GM18907 (cell line): Measurements from ENCODE around the gene MOB4.
"Not testable (repeated sequence)": the region's sequence is repeated elsewhere in the genome, so short reads cannot be mapped to it uniquely, and the experiment has no call there.

Source experiments
- ATAC-seq: cut with Tn5 transposase; IDR thresholded peaks from one replicate; pipeline ENCODE4 v1.9.1; 2021; ENCODE audit warnings: mild to moderate bottlenecking, moderate library complexity; ENCODE audit not compliant: unreplicated experiment

The MOB4 gene

DNA sequence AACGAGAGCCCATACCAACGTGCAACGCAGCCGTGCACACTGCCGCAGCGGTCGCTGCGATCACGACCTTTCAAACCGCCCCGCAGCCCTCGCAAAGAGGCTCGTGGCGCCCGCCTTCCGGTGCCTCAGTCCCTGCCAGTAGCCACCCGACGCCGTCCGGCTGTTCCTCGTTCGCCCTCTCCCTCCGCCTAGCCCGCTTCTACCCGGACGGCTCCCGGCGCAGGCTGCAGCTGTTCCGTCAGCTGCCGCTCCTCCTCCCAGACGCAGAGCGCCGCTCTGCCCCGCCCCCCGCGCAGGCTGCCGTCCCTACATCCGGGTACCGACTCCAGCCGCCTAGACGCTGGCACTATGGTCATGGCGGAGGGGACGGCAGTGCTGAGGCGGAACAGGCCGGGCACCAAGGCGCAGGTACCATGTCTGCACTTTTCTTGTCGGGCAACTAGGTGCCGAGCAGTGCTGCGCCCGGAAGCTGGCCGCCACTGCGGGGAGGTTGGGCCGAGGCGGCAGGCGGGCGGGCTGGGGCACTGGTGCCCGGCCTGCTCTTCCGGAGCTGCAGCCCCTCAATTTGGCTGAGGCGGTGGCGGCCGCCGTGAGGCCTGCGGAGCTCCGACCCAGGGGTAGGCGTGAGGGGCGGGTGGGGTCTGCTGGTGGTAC lies at the start of gene MOB4:
Gene MOB4 (plus strand): TSS at position 328 of the 654 bp plus-strand sequence. CDS start 21 bp downstream, at position 349.
- peak; percentile 96 for ATAC-seq

DNA sequence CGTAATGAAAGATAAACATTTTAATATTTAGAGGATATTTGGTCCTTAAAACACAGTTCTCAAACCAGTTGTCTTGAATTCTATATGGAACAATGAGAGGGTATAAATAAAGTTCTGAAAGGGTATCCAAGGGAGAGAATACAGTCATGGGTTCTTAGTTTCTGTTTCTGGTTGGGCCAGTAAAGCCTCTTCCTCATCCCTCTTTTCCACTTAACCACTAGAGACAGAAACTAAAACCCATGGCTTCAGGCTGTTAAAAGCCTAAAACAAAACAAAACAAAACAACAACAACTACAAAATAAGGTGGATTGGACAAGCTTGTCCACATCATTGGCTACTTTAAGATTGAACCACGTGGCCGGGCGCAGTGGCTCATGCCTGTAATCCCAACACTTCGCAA lies 43.7 kb upstream of the MOB4 start:
- no peak for ATAC-seq

DNA sequence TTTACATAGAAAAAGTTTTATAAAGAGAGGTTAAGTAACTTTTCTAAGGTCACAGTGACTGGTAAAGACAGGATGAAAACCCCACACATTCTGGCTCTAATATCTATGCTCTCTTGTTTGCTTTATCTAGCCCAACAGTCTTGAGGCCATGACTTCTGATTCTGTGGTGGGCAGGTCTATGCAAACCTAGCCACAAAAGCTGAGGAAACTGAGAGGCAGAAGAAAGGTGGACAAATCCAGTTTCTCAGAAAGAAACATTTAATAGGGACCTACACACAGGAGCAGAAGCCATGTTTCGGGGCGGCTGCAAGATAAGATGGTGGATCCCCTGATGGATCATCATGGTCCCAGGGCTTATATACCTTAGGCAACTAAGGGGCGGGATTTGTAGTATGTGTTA lies 38.1 kb upstream of the MOB4 start:
- ATAC-seq: no peak

- no peak for ATAC-seq
Observed at GRCh38 chr2:197480165-197481036, 35.5 kb upstream of the MOB4 start.

GRCh38 chr2:197484248-197484647 lies 31.6 kb upstream of the MOB4 start:
- not testable (repeated sequence) for ATAC-seq

DNA sequence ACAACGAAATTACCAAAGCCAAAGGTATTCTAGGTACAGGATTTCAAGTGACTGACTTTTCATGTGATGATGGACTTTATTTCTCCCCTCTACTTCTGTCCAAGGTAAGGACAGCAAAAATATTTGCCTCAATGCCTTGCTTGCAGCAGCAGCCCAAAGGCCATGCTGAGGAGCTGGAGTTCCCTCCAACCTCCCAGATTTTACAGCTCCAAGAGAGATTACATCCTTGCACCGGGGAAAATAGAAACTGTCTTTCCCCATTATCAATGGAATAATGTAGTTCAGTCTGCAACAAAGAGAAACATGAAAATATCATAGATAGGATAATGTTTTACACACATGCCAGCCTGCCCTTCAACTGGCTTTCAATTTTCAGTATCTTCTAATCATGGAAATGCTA lies 29.7 kb upstream of the MOB4 start:
- no peak for ATAC-seq

GRCh38 chr2:197487385-197487784 lies 28.5 kb upstream of the MOB4 start:
- ATAC-seq: no peak

DNA sequence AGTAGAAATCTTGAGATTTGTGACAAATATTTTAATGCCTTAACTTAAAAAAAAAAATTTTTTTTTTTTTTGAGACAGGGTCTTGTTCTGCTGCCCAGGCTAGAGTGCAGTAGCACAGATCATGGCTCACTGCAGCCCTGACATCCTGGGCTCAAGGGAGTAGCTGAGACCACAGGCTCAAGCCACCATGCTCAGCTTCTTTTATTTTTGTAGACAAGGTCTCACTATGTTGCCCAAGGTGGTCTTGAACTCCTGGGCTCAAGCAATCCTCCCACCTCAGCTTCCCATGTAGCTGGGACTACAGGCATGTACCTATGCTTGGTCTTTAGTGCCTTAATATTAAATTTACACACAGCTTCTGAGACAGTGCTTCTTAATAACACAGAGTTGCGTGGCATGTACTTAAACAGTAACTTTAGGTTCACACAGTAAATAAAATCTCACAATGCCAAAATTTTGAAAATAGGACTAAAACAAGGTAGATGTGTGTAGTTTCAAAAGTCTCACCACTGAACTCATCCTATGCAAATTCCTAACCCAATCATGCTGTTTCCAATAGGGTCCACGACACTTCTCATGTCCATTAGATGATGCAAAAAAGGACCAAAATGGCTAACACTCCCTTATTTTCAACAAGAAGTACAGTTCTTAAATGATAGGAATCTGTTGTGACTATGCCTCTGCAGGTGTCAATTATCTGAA lies 20.3 kb upstream of the MOB4 start:
- no peak for ATAC-seq

DNA sequence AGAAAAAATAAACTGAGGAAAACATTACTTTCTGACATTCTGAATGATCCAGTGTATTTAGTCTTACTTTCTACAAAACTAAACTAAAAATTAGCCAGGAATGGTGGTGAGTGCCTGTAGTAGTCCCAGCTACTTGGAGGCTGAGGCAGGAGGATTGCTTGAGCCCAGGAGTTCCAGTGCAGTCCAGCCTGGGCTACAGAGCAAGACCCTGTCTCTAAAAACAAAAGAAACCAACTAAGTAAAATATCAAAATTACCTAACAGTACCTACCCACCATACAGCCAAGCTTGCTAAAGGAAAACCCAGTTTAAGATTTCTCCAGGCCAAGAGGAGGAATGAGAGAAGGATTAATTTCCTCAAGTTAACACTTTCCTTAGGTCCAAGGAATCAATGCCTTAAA lies 19.2 kb upstream of the MOB4 start:
- ATAC-seq: no peak

- ATAC-seq: no peak
Observed at GRCh38 chr2:197497326-197497725, 18.5 kb upstream of the MOB4 start.

GRCh38 chr2:197498235-197498936 lies 17.5 kb upstream of the MOB4 start:
- ATAC-seq: no peak

DNA sequence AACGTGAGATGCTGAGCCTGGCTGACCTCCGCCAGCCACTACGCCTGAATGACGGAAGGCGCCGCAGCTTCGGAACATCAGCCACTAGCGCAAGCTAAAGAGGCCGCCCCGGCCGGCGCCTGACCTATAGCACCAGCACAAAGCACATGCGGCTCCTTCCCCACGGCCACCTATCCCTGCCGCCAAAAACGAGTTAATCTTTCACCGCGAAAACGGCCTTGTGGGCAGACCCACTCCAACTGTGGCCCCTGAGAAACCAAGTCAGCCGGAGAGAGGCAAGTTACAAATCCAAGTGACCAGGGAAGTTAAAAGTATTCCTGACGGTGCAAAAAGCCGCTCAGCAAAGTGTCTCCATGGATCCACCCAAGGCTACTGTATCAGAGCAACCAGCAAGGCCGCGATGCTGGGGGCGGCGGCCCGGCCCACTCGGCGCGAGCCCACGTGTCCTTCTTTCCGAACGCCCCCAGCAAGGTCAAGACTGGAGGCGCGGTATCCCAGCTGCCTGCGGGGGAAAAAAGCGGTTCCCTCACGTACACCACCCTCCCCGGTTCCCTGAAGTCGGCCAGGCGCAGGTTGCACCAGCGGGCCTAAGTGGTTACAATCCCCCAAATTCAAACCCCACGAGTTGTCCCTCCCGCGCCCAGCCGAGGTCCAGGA lies 16.8 kb upstream of the MOB4 start:
- ATAC-seq: peak; percentile 22

- peak; percentile 87 for ATAC-seq
Observed at GRCh38 chr2:197499594-197500502, 16.0 kb upstream of the MOB4 start, which contains the start of the genes HSPD1 and HSPE1. Gene HSPD1, minus strand, starts transcription at chr2:197499840. Its CDS starts 992 bp downstream, at chr2:197498848. Gene HSPE1, plus strand, starts transcription at chr2:197500379. Its CDS starts 58 bp downstream, at chr2:197500437.

DNA sequence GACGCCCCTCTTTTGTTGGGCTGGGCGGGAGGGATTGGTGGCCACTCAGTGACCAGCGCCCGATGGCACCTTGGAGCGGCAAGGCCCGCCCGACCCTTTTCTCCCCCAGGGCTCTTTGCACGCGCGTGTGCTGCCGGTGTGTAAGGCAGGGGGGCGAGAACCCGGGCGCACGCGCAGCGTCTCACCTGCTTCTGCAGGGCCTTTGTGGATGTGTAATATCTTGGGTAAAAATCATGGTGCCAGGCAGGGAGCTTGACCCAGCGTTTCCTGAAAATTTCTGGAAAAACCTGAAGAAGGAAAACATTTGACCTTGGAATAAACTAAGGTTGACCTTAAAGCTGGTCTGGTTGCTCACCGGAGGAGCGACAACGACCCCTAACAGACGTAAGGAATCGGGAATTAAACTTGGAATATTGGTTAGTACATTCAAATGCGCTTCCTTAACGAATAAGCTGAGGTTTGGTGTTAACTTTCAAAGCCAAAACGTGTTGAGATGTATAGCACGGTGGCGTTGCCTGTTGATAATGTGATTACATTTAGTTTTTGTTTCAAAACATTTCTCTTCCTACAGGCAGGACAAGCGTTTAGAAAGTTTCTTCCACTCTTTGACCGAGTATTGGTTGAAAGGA lies 15.2 kb upstream of the MOB4 start:
- ATAC-seq: peak; percentile 9

DNA sequence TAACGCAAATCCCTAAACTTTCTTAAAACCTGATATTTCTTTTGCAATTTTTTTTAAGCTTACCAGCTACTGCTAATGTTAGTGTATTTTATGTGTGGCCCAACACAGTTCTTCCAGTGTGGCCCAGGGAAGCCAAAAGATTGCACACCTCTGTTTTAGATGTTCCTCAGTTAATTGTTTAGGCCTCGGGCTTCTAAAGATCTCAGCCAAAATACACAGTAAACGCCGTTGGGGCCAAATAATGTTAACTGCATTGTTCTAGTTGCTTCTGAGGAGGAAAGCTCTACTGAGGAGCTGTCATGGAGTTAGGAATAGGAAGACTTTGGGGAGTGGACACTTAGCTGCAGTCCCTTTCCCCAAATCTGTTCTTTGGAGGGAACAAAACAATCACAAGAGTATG lies 13.7 kb upstream of the MOB4 start:
- no peak for ATAC-seq

DNA sequence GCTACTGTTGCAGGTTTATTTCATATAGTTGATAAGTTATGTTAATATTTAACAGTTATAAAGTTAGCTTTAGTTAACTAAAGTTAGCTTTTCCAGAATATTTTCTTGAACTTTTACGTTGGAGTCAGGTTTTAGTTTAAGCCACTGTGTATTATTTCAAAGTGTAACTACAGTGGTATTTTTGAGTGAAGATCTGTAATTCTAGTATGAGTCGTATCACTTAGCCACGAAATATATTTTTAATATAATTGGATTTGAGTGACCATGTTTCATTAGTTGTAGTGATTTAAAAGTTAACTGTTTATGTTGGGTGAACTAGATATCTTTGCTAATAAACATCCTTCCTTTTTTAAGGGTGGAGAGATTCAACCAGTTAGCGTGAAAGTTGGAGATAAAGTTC lies 13.2 kb upstream of the MOB4 start:
- ATAC-seq: no peak

DNA sequence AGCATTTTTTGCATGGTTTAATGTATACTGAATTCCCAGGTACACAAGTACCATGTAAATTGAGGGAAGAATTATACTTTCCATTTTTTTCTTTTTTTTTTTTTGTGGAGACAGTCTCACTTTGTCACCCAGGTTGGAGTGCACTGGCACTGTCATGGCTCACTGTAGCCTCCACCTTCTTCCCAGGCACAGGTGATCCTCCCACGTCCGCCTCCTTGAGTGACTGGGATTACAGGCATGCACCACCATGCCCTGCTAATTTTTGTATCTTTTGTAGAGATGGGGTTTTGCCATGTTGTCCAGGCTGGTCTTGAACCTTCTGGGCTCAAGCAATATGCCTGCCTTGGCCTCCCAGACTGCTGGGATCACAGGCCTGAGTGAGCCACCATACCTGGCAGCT lies 11.9 kb upstream of the MOB4 start:
- no peak for ATAC-seq

- ATAC-seq: no peak
Observed at GRCh38 chr2:197504512-197504911, 11.4 kb upstream of the MOB4 start.

DNA sequence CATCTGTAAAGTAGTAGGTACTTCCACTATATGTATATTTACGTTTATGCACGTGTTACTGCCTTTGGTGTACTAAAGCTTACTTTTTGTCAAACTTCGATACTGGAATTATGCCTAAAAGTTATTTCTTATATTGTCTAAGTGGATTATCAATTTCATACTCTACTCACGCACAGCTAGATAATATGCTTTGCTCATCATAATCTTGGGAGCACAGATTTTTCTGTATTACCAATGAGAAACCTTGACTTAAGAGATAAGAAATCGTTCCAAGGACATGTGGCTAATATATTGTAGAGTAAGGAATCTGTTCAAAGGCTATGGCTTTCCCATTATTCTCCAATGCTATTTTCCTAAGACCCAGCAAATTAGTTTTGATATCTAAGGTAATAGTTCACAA lies 9.2 kb upstream of the MOB4 start:
- no peak for ATAC-seq
